BLaER1 treated with 17β-estradiol and CSF1 and Interleukin-3, amounts not matched to agents 10 nM and 100 nM (cell line): ENCODE results near the gene FRMD4A.

Experiments
- H3K27ac ChIP-seq, 11 experiments: shearing (Covaris generic); formaldehyde crosslinking; 2 replicates each; pipeline ENCODE4 v1.8.1; 2022
- H3K27me3 ChIP-seq, 11 experiments: shearing (Covaris generic); formaldehyde crosslinking; 2 replicates each; pipeline ENCODE4 v1.8.1; 2022
- H3K36me3 ChIP-seq, 11 experiments: shearing (Covaris generic); formaldehyde crosslinking; 2 replicates each; pipeline ENCODE4 v1.8.1; 2022
- H3K4me1 ChIP-seq, 10 experiments: shearing (Covaris generic); formaldehyde crosslinking; 2 replicates each; pipeline ENCODE4 v1.8.1; 2022
- H3K4me2 ChIP-seq, 11 experiments: shearing (Covaris generic); formaldehyde crosslinking; 2 replicates each; pipeline ENCODE4 v1.8.1; 2022
- H3K4me3 ChIP-seq, 10 experiments: shearing (Covaris generic); formaldehyde crosslinking; 2 replicates each; pipeline ENCODE4 v1.8.1; 2022
- H3K9ac ChIP-seq, 11 experiments: shearing (Covaris generic); formaldehyde crosslinking; 2 replicates each; pipeline ENCODE4 v1.8.1; 2022
- H3K9me3 ChIP-seq, 11 experiments: shearing (Covaris generic); formaldehyde crosslinking; replicated peaks in 1 of 11; 2 replicates each; pipeline ENCODE4 v1.8.1; 2022
- H4K20me1 ChIP-seq, 11 experiments: shearing (Covaris generic); formaldehyde crosslinking; 2 replicates each; pipeline ENCODE4 v1.8.1; 2022
- Cebpa-rat ChIP-seq, 11 experiments: shearing (Covaris generic); IDR thresholded peaks; 2 replicates each; pipeline ENCODE4 v1.8.1; 2022

FRMD4A gene

DNA sequence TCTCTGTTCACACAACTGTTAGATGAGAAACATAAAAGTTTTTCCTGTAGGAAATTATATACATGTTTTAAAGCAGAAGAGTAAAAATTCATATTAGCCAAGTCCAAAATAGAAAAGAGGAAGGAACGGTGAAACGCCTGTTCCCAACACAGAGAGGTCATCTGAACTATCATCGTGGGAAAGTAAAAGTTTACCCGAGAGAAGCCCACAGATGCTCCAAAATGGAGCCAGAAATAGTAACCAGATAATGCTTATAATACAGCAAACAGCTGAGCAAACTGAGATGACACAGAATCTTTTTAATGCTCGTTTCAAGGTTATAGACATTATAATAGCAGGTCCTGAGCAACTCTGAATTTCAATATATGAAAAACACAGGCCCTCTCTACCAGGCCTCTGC, 24.5 kb downstream of the FRMD4A start:
- H3K27ac ChIP-seq = peak overlapping the region in 7 of 11 experiments; percentile 1 to 46 (median 34); a peak in 7 of 22 replicates
- no peak for TF ChIP-seq Cebpa-rat (IDR thresholded peaks at IDR 0.05)
- H3K4me1 ChIP-seq = peaks cover 45 to 63% (median 54%) of the 10 kb centered on the region in 10 experiments
- no peak overlapping the region for H3K4me3 ChIP-seq
- peak overlapping the region; percentile 48 to 88 (median 65) for H3K4me2 ChIP-seq
- H3K36me3 ChIP-seq = no peaks in the 10 kb centered on the region
- no peaks in the 10 kb centered on the region for H3K27me3 ChIP-seq
- no peaks in the 10 kb centered on the region for H4K20me1 ChIP-seq
- H3K9ac ChIP-seq = peak overlapping the region in 3 of 11 experiments; percentile 2 to 19 (median 7); a peak in 3 of 22 replicates
- peaks cover 0 to 5% (median 0%) of the 10 kb centered on the region in 11 experiments; a peak in 2 of 22 replicates for H3K9me3 ChIP-seq

DNA sequence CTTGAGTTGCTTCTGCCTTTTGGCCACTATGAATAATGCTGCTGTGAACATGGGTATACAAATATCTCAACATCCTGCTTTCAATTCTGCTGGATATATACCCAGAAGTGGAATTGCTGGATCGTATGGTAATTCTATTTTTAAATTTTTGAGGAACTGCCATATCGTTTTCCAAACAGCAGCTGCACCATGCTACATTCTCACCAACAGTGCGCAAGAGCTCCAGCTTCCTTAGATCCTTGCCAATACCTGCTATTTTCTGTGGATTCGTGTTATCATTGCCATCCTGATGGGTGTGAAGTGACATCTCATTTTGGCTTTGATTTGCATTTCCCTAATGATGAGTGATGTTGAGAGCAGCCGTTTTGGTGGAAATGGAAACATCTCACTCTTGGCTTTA, 26.7 kb downstream of the FRMD4A start:
- Histone ChIP-seq H3K27ac (no peak overlapping the region), H3K36me3 (no peaks in the 10 kb centered on the region)
- TF ChIP-seq Cebpa-rat (IDR thresholded peaks at IDR 0.05) = no peak

DNA sequence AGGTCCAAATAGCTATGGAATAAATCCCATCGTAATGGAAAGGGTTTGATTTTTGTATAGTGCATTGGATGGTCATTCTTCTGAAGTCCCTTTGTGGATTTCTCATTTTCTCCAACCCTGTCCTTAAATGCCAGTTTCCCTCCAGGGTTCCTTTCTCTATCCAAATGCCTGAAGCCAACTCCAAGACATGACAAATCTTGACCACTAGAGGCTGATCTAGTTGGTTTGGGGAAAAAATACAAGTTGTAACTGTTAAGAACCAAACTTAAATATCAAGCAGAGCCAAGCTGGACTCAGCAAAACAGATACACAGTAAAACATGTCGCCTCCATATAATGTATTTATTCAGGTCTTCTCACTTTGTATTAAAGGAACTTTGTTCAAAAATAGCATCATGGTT, 28.7 kb downstream of the FRMD4A start:
- no peaks in the 10 kb centered on the region for H3K36me3 ChIP-seq
- H4K20me1 ChIP-seq = no peaks in the 10 kb centered on the region
- no peak overlapping the region for H3K27ac ChIP-seq
- no peaks in the 10 kb centered on the region; a peak in 1 of 22 replicates for H3K9me3 ChIP-seq
- H3K4me2 ChIP-seq = no peak overlapping the region
- no peaks in the 10 kb centered on the region for H3K27me3 ChIP-seq
- no peak overlapping the region for H3K9ac ChIP-seq
- H3K4me1 ChIP-seq = peaks cover 13 to 28% (median 18%) of the 10 kb centered on the region in 10 experiments
- TF ChIP-seq Cebpa-rat (IDR thresholded peaks at IDR 0.05) = no peak
- H3K4me3 ChIP-seq = no peak overlapping the region

More for the DNA sequence above, 26.7 kb downstream of the FRMD4A start:
- Histone ChIP-seq H3K4me2 (peak overlapping the region in 1 of 11 experiments; percentile 35; a peak in 2 of 22 replicates), H3K9ac (no peak overlapping the region), H3K4me1 (peaks cover 26 to 41% (median 35%) of the 10 kb centered on the region in 10 experiments), H3K4me3 (no peak overlapping the region), H4K20me1 (no peaks in the 10 kb centered on the region), H3K27me3 (no peaks in the 10 kb centered on the region), H3K9me3 (no peaks in the 10 kb centered on the region; a peak in 1 of 22 replicates)

DNA sequence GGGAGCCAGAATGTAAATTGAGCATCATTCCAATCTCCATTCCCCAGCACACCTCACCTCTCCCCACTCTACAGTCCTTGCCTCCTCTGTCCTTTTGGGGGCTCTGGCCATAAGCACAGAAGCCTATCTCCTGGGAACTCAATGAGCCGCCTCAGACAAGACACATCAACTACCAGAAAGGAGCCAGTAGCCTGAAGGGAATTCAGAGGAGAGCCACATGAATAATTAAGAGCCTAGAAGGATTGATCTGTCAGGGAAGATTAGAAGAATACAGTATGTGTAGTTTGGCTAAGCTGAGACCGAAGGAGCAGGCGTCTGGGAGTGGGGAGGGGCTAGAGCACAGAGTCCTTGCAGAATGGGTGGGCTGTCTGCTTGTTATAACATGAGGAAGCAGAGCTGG, 31.2 kb downstream of the FRMD4A start:
- no peak for TF ChIP-seq Cebpa-rat (IDR thresholded peaks at IDR 0.05)
- no peak overlapping the region for H3K4me2 ChIP-seq
- no peak overlapping the region for H3K9ac ChIP-seq
- H3K4me1 ChIP-seq = peaks cover 0 to 7% (median under 1%) of the 10 kb centered on the region in 10 experiments; a peak in 7 of 20 replicates
- no peaks in the 10 kb centered on the region for H3K9me3 ChIP-seq
- no peaks in the 10 kb centered on the region for H3K36me3 ChIP-seq
- no peak overlapping the region for H3K27ac ChIP-seq
- H3K4me3 ChIP-seq = no peak overlapping the region
- no peaks in the 10 kb centered on the region for H4K20me1 ChIP-seq
- H3K27me3 ChIP-seq = no peaks in the 10 kb centered on the region

DNA sequence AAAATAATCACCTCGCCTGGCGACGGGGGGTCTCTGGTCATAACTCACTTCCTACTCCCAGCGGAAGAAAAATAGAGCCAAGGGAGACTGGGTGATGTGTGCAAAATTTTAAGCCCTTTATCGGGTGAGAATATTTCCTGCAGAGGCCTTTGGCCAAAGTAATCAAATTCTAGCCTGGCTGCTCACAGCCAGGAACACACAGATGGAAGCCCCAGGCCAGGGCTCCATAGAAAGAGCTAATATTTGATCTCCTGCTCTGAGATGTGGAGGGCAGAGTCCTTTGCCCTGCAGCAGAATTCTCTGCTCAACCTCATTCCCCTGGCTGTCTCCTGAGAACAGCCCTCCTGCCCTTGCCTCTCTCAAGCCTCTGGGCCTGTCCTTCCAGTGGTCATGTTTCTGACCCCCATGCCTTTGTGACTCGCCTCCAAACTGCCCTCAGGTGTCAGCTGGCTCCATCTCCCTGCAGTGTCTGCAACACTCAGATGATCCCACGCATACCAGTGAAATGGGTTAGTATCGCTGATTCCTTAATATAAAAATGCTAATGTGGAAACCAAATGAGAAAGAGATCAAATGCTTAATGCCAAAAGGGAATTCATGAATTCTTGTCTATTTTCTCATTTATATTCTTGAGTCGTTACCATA, 34.5 kb downstream of the FRMD4A start:
- Histone ChIP-seq H3K27me3 (no peaks in the 10 kb centered on the region), H3K4me1 (peaks cover 0 to 7% (median 0%) of the 10 kb centered on the region in 10 experiments; a peak in 1 of 20 replicates), H3K36me3 (no peaks in the 10 kb centered on the region; a peak in 1 of 22 replicates), H3K4me2 (no peak overlapping the region), H3K4me3 (no peak overlapping the region), H4K20me1 (no peaks in the 10 kb centered on the region), H3K27ac (no peak overlapping the region), H3K9me3 (peaks cover 7 to 23% (median 16%) of the 10 kb centered on the region in 11 experiments; a peak in 21 of 22 replicates), H3K9ac (no peak overlapping the region)
- TF ChIP-seq Cebpa-rat (IDR thresholded peaks at IDR 0.05) = no peak

DNA sequence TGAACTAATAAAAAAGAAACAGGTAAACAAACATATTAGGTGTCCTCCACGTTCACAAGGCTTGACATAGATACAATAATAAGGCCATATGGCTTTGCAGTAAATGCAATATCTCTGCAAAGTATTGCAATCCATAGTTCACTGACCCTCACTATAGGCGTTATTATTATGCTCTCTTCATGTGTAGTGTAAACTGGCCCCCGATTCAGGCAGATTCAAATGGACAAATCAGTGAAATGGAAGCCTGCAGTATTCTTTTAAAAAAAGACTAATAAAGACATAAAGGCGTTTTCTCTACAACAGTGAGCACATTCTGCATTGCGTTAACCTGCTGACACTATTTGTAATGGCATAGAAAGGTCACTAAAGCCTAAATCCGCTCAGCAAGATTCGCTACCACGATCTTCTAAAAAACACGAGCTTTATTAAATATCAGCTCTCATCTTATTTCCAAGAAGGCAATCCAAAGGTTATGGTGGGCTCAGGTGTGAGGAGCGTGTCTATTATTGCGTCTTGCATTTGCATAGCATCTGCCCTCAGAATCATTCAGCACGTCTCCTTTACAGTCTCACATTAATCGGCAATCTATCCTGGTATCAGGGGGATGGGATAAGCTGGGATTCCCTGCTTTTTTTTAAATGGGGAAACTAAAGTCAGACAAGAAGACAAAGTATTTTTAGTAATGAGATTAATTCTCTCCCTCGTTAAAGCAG, 36.2 kb downstream of the FRMD4A start:
- TF ChIP-seq Cebpa-rat (IDR thresholded peaks at IDR 0.05) = no peak
- Histone ChIP-seq H4K20me1 (no peaks in the 10 kb centered on the region), H3K27me3 (no peaks in the 10 kb centered on the region), H3K4me2 (no peak overlapping the region), H3K9ac (no peak overlapping the region), H3K9me3 (peaks cover 18 to 40% (median 32%) of the 10 kb centered on the region in 11 experiments), H3K27ac (no peak overlapping the region), H3K36me3 (no peaks in the 10 kb centered on the region; a peak in 2 of 22 replicates), H3K4me3 (no peak overlapping the region), H3K4me1 (peaks cover 0 to 7% (median 0%) of the 10 kb centered on the region in 10 experiments; a peak in 1 of 20 replicates)

DNA sequence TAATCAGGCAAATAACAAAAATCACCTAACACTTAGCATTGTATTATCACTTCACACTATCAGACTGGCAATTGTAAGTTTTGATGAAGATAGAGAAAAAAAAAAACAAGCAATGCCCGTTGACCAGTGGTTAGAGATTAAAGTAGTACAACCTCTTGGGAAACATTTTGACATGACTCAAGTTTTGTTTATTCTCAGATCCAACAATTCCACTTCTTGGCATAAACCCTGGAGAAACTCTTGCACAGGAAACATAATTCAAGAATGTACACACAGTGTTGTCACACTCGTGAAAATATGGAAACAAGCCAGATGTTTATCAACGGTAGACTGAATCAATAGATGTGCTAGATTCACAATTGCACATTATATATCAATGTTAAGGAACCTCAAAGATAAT, 37.2 kb downstream of the FRMD4A start:
- Histone ChIP-seq H4K20me1 (no peaks in the 10 kb centered on the region), H3K36me3 (no peaks in the 10 kb centered on the region; a peak in 2 of 22 replicates), H3K27ac (no peak overlapping the region), H3K4me3 (no peak overlapping the region), H3K4me2 (no peak overlapping the region), H3K9ac (no peak overlapping the region), H3K9me3 (peaks cover 18 to 41% (median 32%) of the 10 kb centered on the region in 11 experiments), H3K4me1 (peaks cover 0 to 7% (median 0%) of the 10 kb centered on the region in 10 experiments; a peak in 1 of 20 replicates), H3K27me3 (no peaks in the 10 kb centered on the region)
- TF ChIP-seq Cebpa-rat (IDR thresholded peaks at IDR 0.05) = no peak

DNA sequence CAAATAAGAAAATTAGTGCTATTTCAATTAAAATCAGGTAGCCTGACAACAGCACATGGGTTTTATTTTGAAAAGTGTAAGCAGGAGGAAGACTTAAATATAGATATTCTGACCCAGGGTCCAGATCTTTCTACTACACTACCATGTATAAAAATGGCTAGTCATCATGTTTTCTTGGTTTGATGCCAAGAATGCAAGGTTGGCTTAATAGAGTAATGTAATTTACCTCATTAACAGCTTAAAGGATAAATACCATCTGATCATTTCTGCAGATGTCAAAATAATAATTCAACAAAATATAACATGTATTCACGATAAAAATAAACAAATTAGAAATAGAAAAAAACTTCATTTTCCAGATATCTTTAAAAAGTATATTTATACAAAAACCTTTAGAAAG, 39.4 kb downstream of the FRMD4A start:
- H3K4me3 ChIP-seq = no peak overlapping the region
- no peaks in the 10 kb centered on the region; a peak in 2 of 22 replicates for H3K36me3 ChIP-seq
- H3K4me2 ChIP-seq = no peak overlapping the region
- no peaks in the 10 kb centered on the region for H4K20me1 ChIP-seq
- no peak overlapping the region for H3K9ac ChIP-seq
- no peak for TF ChIP-seq Cebpa-rat (IDR thresholded peaks at IDR 0.05)
- no peaks in the 10 kb centered on the region for H3K27me3 ChIP-seq
- H3K9me3 ChIP-seq = peaks cover 18 to 41% (median 32%) of the 10 kb centered on the region in 11 experiments
- H3K4me1 ChIP-seq = 0 out of 20 replicates have a peak, but pooled peaks cover 0 to 7% (median 0%) of the 10 kb centered on the region in 10 experiments
- H3K27ac ChIP-seq = no peak overlapping the region

DNA sequence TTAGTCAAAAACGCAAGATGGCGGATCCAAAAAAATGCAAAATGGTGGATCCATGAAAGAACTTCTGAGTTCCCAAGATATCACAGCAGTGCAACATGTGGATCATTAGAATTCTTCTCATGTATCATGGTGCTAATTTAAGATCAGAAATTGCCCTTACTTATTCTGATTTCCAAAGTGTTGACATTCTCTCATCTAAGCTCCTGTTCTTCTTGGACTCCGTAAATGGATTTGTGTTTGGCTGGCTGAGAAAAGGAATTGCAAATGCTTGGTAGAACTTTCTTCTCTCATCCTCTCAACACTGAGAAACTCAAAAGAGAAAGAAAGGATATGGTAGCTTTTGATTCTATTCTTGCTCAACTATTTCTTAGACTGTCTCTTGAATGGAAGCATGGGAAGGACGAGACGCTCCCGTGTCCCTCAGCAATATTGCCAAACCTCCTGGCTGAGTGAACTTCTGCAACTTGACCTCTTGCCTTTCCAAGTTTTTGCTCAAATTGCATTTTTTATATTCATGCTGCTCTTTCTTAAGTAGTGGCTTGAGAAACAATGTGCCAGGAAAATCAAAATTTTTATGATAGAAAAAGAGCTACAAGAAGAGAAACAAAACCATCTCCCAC, 44.7 kb downstream of the FRMD4A start:
- Histone ChIP-seq H3K4me3 (no peak overlapping the region), H3K9me3 (peaks cover 11 to 26% (median 16%) of the 10 kb centered on the region in 11 experiments; a peak in 21 of 22 replicates)

More for the DNA sequence above, 44.7 kb downstream of the FRMD4A start:
- Histone ChIP-seq H3K27me3 (no peaks in the 10 kb centered on the region), H3K4me1 (no peaks in the 10 kb centered on the region), H3K36me3 (no peaks in the 10 kb centered on the region; a peak in 2 of 22 replicates), H3K27ac (no peak overlapping the region), H4K20me1 (no peaks in the 10 kb centered on the region), H3K4me2 (no peak overlapping the region), H3K9ac (no peak overlapping the region)
- no peak for TF ChIP-seq Cebpa-rat (IDR thresholded peaks at IDR 0.05)
